ENCODE data around the gene CTH.
"Not testable (repeated sequence)": the region's sequence is repeated elsewhere in the genome, so short reads cannot be mapped to it uniquely, and the experiment has no call there.

CTH gene

DNA sequence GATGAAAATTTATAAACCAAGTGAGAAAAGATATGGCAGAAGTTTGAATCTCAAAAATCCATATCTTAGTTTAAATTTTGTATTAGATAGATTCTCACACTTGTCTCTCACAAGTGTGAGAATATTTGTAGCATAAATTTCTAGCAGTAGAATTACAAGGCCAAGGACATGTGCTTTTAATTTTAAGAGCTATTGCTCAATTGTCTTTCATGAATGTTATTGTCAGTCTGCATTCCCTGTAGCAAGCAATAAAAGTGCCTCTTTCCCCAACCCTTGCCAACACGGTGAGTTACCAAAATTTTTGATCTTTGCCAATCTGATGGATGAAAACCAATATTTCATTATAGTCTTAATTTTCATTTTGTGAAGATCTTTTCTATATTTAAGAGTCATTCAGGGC, 64.0 kb downstream of the CTH start:
- TF ChIP-seq, protein P1, sequence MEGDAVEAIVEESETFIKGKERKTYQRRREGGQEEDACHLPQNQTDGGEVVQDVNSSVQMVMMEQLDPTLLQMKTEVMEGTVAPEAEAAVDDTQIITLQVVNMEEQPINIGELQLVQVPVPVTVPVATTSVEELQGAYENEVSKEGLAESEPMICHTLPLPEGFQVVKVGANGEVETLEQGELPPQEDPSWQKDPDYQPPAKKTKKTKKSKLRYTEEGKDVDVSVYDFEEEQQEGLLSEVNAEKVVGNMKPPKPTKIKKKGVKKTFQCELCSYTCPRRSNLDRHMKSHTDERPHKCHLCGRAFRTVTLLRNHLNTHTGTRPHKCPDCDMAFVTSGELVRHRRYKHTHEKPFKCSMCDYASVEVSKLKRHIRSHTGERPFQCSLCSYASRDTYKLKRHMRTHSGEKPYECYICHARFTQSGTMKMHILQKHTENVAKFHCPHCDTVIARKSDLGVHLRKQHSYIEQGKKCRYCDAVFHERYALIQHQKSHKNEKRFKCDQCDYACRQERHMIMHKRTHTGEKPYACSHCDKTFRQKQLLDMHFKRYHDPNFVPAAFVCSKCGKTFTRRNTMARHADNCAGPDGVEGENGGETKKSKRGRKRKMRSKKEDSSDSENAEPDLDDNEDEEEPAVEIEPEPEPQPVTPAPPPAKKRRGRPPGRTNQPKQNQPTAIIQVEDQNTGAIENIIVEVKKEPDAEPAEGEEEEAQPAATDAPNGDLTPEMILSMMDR (IDR thresholded peaks at IDR 0.05; ENCODE audit: insufficient read depth, missing control alignments) = no peak
- DNase-seq (ENCODE audit: insufficient read length, low spot score) (no peak), FAIRE-seq (no peak)

DNA sequence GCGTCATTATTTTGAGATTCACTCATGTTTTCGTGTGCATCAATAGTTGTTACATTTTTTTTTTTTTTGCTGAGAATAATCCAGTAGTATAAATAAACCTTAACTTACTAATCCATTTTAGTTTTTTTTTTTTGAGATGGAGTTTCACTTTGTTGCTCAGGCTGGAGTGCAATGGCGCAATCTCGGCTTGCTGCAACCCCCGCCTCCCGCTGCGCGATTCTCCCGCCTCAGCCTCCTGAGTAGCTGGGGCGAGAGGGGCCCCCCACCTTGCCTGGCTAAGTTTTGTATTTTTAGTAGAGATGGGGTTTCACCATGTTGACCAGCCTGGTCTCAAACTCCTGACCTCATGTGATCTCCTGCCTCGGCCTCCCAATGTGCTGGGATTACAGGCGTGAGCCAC, 66.0 kb downstream of the CTH start:
- TF ChIP-seq, protein P1 (IDR thresholded peaks at IDR 0.05; ENCODE audit: insufficient read depth, missing control alignments) = no peak
- no peak for FAIRE-seq
- DNase-seq (ENCODE audit: insufficient read length, low spot score) = no peak

DNA sequence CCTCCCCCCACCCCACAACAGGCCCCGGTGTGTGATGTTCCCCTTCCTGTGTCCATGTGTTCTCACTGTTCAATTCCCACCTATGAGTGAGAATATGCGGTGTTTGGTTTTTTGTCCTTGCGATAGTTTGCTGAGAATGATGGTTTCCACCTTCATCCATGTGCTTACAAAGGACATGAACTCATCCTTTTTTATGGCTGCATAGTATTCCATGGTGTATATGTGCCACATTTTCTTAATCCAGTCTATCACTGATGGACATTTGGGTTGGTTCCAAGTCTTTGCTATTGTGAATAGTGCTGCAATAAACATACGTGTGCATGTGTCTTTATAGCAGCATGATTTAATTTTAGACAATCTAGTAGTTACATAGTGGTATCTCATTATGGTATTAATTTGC, 66.8 kb downstream of the CTH start:
- not testable (repeated sequence) for DNase-seq (ENCODE audit: insufficient read length, low spot score); FAIRE-seq

GRCh38 chr1:70483342-70483741, 72.3 kb downstream of the CTH start:
- FAIRE-seq (no peak), DNase-seq (ENCODE audit: insufficient read length, low spot score) (no peak)
- TF ChIP-seq, protein P1 (IDR thresholded peaks at IDR 0.05; ENCODE audit: insufficient read depth, missing control alignments) = no peak

- FAIRE-seq (no peak), DNase-seq (ENCODE audit: insufficient read length, low spot score) (no peak)
- TF ChIP-seq, protein P1 (IDR thresholded peaks at IDR 0.05; ENCODE audit: insufficient read depth, missing control alignments) = no peak
Measured at GRCh38 chr1:70485624-70486023, 74.6 kb downstream of the CTH start.

GRCh38 chr1:70486676-70487458, 75.8 kb downstream of the CTH start:
- TF ChIP-seq, protein P1 (IDR thresholded peaks at IDR 0.05; ENCODE audit: insufficient read depth, missing control alignments) = no peak
- no peak for FAIRE-seq
- DNase-seq (ENCODE audit: insufficient read length, low spot score) = no peak

DNA sequence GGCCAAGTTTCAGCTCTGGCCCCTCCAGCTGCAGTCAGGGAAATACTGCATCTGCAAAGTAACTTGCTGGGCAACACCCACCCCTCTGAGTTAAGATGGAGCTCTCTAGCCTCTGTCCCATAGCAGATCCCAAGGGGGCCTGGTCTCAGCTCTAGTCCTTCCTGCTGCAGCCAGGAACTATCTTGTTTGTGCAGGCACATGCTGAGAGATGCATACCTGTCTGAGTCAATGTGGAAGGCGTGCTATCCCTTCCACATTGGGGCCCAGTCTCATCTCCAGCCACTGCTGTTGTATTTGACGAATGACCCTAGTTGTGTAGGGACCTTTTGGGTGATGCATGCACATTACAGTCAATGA, 76.4 kb downstream of the CTH start:
- TF ChIP-seq, protein P1 (IDR thresholded peaks at IDR 0.05; ENCODE audit: insufficient read depth, missing control alignments) = no peak
- FAIRE-seq (no peak), DNase-seq (ENCODE audit: insufficient read length, low spot score) (no peak)
